Neural cell (in vitro differentiated cells): ENCODE results near the gene DIP2C.

ENCODE experiments used
- CTCF ChIP-seq: fragments of 450-650 bp; IDR thresholded peaks from 2 replicates; pipeline ENCODE4 v1.5.1; 2014; ENCODE audit warnings: antibody characterized with exemption, mild to moderate bottlenecking, moderate library complexity; ENCODE audit not compliant: poor library complexity, severe bottlenecking
- RAD21 ChIP-seq: fragments of 450-650 bp; conservative IDR thresholded peaks from 2 replicates; pipeline ENCODE4 v1.6.1; 2014; ENCODE audit warnings: antibody characterized with exemption, mild to moderate bottlenecking, moderate library complexity
- TAF1 ChIP-seq: IDR thresholded peaks from 2 replicates; pipeline ENCODE4 v1.6.1; 2012; ENCODE audit warnings: low read depth

DNA sequence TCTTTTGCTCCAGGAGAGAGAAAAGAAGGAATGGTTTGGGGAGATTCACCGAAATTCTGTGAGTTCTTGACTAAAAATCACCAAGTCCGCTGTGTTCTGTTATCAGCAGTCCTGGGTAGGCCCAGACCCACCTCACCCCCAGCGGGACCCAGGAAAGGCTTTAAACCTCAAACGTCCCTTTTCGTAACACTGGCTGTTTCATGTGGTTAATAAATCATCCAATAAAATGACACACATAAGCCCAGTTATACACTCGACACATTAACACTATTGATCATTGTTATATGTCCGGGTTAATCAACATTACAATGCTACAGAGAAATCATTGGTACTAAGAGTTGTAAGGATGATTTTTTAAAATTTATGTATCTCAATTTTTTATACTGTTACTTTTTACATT lies 25.2 kb downstream of the DIP2C start:
- TF ChIP-seq TAF1 = no peak
- TF ChIP-seq CTCF = no peak
- TF ChIP-seq RAD21 = no peak
